GM19455 (cell line): ENCODE measurements around the gene ZBTB32.

Experiments
- ATAC-seq: cut with Tn5 transposase; IDR thresholded peaks from one replicate; pipeline ENCODE4 v1.9.1; 2021; ENCODE audit not compliant: unreplicated experiment

Gene ZBTB32

GRCh38 chr19:35734273-35734672 lies 29.9 kb downstream of the ZBTB32 start:
- no peak for ATAC-seq

- ATAC-seq: no peak
Measured at GRCh38 chr19:35734889-35735288, 30.5 kb downstream of the ZBTB32 start.

DNA sequence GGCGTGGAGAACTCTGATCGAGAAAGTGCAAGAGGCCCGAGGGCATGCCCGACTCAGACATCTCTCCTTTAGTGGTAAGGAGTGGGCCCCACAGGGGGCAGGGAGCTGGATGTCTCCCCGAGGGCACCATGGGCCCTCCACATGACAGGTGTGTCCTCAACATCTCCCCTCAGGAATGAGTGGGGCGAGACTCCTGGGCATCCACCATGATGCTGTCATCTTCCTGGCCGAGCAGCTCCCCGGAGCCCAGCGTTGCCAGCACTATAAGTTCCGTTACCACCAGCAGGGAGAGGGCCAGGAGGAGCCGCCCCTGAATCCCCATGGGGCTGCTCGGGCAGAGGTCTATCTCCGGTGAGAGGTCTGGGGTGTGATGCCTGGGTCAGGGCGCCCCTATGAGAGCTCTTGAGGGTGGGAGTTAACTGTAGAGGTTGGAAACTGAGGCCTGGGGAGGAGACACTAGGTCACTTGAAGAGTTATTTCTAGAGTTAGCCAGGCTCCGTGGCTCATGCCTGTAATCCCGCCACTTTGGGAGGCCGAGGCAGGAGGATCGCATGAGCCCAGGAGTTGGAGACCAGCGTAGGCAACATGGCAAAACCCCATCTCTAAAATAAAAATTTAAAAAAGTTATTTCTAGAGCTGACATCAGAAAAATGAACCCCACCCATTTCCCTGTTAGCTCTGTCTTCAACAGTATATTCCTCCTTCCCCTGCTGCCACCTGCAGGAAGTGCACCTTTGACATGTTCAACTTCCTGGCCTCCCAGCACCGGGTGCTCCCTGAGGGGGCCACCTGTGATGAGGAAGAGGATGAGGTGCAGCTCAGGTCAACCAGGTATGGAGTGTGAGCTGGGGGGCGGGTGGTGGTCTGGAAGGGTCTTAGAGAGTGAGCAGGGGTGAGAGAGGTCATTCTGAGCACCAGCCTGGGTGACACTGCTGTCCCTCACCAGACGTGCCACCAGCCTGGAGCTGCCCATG lies 32.8 kb downstream of the ZBTB32 start:
- no peak for ATAC-seq

DNA sequence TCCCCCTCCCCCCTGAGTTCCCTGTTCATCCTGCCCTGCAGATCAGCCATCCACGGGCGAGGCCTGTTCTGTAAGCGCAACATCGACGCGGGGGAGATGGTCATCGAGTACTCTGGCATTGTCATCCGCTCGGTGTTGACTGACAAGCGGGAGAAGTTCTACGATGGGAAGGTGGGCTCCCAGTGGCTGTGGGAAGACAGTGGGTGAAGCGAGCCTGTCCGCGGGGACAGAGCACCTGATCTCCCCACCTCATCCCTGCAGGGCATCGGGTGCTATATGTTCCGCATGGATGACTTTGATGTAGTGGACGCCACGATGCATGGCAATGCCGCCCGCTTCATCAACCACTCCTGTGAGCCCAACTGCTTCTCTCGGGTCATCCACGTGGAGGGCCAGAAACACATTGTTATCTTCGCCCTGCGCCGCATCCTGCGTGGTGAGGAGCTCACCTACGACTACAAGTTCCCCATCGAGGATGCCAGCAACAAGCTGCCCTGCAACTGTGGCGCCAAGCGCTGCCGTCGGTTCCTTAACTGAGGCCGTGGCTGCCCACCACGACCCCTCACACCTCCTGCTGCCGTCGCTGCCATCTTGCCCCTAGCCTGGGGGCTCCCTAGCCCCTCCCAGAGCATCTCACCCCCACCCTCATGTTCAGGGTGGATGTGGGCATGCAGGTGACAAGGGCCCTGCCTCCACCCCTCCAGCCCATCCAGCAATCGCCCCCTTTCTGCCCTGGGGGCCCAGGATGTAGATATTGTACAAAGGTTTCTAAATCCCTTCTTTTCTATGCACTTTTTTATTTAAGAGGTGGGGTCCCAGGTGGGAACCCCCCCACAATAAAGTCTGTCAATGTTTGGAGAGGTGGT lies 33.9 kb downstream of the ZBTB32 start:
- no peak for ATAC-seq

- ATAC-seq: no peak
Measured at GRCh38 chr19:35738887-35739229, 34.5 kb downstream of the ZBTB32 start.

DNA sequence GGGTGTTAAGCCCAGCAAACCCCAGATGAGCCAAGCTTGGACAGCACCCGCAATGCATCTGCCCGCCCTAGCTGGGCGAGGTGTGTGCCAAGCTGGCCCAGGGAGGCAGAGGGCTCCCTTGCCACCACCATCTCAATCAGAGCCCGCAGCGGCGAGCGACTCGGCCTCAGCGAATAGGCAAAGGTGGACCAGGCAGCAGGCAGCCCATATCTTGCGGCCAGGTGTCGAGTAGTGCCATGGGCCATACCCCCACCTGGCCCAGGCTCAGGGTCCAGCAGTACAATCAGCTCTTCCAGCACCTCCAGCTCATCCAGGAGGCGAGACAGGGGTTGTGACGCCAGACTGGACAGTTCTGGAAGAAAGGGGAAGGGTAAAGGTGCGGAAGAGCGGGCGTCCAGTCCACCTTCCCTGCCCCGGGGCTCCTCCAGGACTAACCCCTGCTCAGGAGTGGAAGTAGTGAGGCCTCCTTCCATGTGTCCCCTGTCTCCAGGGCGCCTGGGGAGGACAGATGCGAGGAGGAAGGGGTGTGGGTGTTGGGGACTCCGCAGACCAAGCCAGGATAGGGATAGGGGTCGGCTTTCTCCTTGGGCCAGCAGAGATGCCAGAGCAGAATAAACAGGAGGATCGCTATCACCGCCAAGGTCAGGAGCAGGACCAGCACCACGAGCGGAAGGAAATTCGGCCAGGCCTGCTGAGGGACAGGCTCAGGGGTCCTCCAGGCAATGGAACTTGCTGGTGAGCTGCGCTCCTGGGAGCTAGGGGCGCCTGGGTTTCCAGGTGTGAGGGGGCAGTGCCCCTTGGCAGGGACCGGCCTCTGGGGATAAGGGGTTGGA lies 35.1 kb downstream of the ZBTB32 start:
- ATAC-seq: no peak

GRCh38 chr19:35740108-35740422 lies 35.7 kb downstream of the ZBTB32 start:
- ATAC-seq: no peak

DNA sequence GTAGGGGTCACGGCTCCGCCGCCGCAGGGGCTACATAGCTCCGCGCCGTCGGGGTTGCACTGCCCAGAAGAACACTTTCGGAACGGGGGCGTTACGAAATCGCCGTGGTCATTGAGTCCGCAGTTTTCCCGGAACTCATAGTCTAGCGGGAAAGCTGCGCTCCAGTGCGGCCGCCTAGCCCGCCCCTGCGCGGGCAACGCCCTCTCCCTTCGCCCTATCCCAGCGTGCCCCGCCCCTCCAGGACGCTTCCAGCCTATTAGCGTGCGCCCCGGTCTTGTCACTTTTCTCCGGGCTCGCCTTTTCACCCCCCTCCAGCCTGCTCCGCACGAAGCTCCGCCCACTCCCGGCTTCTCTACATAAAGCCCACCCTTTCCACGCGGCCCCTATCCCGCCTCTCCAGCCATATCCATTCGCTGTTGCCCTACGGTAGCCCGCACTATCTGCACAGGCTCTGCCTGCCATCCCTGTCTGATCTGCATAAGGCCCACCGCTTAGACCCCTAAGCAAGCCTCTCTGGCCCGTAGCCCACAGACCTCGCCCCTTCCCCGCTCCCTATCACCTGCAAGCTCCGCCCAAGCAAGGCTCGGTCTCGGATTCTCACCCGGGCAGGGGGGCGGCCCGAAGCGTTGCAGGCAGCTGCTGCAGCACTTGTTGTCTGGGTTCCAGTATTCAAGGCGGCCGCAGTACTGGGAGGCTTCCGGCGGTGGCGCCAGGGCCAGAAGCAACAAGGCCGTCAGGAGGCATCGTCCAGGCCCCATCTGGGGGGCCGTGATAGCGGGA lies 36.3 kb downstream of the ZBTB32 start:
- peak; percentile 63 for ATAC-seq

DNA sequence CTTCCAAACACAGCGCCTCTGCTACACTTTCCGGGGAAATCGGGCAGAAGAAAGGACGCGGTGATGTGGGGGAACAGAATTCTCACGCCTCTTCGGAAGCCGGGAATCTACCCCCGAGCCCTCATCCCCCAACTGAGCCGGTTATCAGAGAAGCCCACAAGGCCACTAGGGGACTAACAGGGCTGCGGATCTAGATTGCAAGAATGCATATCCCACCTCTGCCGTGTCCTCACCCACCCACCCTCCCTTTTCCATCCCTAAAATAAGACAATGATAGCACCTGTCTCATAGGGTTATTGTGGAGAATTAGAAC lies 36.8 kb downstream of the ZBTB32 start:
- ATAC-seq: no peak

DNA sequence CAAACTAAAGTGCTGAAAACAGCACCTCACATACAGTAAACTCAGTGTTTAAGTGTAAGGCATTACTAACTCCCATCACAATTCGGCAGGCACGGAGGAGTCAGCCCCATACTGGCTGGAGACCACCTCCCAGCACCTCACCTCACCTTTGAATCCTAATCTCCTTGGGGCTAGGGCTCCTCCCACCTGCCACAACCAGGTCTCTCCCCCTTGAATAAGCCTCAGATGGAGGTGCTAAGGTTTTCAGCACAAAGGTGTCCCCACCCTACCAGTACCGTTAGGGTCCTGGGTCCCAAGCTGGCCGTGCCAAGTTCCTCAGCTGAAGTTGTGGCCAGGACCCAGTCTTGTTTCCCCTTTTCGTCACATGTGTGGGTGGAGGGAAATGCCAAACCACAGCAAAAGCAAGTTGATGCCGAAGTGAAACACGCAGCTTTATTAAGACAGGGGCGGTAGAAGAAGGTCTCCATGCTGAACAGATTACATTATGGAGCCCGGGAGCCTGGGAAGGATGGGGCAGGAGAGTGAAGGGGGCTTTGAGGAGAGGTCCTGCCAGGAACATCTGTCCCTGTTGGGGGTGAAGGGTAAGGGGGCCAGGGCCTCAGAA lies 37.9 kb downstream of the ZBTB32 start, which contains the start of gene IGFLR1:
Gene IGFLR1, minus strand, starts transcription at position 332 of the 604 bp plus-strand sequence. CDS start 1,272 bp downstream, outside the sequence.
- ATAC-seq: no peak

DNA sequence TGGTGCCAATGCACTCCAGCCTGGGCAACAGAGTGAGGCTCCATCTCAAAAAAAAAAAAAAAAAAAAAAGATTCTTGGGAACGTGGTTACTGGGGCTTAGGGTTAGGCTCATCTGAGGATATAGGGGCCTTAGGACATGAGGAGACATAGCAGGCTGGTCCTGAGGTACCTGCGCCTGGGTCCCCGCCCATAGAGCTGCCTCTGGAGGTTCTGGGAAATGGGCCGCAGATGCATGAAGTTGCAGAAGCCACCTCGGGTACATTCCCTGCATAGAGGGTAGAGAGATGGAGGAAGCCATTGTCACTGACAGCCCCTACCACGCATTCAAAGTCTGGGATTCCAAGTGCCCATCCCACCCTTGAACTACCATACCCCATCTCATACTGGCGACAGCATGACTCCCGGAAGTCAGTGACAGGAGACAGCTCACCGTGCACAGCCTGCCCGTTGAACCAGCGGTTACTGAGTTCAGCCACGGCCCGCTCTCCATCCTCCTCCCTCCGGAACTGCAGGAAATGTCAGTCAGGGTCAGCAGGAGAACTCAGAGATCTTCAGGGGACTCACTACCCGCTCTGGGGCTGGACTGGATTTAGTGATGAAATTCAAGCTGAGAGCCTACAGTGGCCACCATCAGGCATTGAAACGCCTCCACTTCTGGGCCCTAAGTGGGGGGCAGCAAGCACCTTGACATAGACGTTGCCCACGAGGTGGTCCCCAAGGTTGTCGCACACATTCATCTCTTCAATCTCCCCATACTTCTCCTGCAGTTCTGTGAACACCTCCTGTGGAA lies 39.5 kb downstream of the ZBTB32 start:
- no peak for ATAC-seq

GRCh38 chr19:35744430-35745327 lies 40.3 kb downstream of the ZBTB32 start:
- ATAC-seq: peak; percentile 38

DNA sequence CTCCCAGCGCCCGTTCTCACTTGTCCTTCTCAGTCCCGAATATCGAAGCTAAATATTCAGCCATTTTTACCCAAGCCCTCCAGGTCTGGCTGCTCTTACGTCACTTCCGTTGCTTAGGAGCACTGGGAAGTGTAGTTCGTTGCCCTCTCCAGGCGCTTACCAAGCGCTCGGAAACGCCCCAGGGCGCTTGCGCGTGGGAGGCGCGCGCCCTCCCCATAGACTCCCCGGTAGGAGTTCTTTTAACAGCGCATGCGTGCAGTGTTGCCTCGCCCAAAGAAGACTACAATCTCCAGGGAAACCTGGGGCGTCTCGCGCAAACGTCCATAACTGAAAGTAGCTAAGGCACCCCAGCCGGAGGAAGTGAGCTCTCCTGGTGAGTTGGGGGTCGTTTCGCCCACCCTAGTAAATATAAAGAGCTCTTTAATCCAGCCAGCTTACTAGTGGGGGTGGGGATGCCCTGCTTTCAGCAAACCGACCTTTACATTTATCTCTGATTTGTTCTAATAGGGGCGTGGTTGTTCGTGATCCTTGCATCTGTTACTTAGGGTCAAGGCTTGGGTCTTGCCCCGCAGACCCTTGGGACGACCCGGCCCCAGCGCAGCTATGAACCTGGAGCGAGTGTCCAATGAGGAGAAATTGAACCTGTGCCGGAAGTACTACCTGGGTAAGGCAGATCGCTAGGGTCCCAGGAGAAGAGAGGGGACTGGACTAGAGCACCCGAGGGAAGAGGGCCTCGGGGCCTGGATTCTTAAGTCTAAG lies 41.1 kb downstream of the ZBTB32 start, which contains the start of the genes PSENEN and U2AF1L4:
Gene PSENEN, plus strand, starts transcription at position 324 of the 759 bp plus-strand sequence. Its CDS starts 280 bp downstream, at position 604.
Gene U2AF1L4, minus strand, starts transcription at position 91 of the 759 bp plus-strand sequence. Its CDS starts 27 bp downstream, at position 64.
- peak; percentile 41 for ATAC-seq

DNA sequence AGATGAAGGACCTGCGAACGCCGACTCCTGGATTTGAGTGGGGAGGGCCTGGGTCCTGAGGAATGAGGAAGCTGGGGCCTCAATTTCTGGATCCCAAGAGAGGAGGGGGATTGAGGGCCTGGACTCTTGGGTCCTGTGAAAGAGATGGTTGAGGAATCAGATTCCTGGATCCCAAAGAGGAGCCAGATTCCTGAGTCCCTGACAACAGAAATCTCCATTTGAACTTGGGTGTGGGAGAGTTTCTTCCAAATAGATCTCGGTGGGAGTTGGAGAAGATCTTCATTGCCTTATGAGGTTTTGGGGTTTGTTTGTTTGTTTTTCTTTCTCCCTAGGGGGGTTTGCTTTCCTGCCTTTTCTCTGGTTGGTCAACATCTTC lies 41.7 kb downstream of the ZBTB32 start:
- ATAC-seq: no peak

DNA sequence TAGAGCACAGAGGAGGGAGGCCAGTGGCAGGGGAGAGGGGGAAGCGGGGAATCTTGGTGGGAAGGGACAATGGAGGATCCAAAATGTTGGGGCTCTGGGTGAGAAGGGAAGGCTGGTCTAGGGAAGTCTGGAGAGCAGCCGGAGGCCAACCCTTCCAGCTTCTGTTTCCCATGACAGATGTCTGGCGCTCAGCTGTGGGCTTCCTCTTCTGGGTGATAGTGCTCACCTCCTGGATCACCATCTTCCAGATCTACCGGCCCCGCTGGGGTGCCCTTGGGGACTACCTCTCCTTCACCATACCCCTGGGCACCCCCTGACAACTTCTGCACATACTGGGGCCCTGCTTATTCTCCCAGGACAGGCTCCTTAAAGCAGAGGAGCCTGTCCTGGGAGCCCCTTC lies 42.2 kb downstream of the ZBTB32 start:
- ATAC-seq: no peak

DNA sequence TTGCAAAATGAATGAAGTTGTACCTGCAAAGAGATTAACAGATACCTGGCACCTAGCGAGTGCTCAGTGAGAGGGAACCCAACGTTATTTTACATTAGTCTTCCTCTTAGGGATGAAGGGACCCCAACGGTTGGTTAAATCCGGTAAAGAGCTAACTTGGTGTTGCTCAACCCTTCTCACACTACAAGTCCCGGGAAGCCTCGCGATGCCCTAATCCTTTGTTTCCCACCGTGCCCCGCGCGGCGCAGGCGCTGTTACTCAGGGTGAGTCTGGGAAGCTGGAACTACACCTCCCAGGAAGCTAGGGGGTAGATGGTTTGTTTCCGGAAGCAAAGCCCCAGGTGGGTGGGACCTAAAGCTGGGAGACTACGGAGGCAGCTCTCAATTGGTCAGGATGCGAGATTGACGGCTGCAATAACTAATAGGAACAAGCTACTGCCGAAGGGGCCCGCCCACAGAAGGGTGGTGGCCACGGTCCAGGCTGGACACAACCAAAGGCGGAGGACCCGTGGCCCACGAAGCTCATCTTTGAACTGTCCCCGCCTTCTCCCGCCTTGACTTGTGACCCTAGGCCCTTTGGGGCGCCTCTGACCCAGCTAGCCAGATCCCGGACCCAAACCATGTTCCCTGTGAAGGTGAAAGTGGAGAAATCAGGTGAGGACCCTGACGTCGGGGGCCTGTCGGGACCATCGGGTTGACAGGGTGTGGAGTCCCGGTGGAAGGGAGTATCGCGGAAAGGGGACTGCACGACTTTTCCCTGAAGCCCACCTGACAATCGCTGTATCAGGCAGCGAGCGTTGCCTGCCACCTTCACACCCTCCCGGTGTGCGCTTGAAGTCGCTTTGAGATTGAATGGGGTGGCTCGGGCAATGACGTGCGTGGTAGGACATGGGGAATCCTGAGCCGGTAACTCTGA lies 44.0 kb downstream of the ZBTB32 start, which contains the start of gene LIN37:
Gene LIN37, plus strand, starts transcription at position 471 of the 915 bp plus-strand sequence. Its CDS starts 149 bp downstream, at position 620.
- peak; percentile 58 for ATAC-seq
